Astrocyte (in vitro differentiated cells and primary cell): ENCODE results near the gene ABCC4.

Experiments
- EZH2 ChIP-seq: IDR thresholded peaks from 2 replicates; pipeline ENCODE4 v1.6.1; 2012; ENCODE audit warnings: mild to moderate bottlenecking, low read length, inconsistent platforms; ENCODE audit not compliant: insufficient read depth
- TF ChIP-seq, protein P1 (sequence below): IDR thresholded peaks from 2 replicates; pipeline ENCODE4 v1.5.1; 2011; ENCODE audit warnings: low read depth, mild to moderate bottlenecking, inconsistent platforms, low read length, moderate library complexity; ENCODE audit not compliant: insufficient read depth

DNA sequence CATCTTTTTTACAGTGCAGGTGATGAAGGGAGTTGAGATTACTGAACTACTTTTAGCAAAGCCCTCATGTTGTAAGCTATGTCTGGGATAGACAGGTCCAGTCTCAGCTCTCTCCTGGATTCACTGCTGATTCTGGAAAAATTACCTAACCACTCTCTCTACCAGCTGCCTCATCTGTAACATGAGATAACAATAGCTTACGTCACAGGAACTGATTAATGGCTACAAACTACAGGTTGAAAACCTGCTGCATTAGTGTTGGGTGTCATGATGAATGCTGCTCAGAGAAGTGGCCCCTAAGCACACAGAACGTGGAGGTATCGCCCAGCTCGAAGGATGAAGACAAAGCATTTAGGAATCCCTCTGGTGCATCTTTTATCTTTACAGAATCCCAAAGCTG, 277.8 kb downstream of the ABCC4 start:
- TF ChIP-seq, protein P1, sequence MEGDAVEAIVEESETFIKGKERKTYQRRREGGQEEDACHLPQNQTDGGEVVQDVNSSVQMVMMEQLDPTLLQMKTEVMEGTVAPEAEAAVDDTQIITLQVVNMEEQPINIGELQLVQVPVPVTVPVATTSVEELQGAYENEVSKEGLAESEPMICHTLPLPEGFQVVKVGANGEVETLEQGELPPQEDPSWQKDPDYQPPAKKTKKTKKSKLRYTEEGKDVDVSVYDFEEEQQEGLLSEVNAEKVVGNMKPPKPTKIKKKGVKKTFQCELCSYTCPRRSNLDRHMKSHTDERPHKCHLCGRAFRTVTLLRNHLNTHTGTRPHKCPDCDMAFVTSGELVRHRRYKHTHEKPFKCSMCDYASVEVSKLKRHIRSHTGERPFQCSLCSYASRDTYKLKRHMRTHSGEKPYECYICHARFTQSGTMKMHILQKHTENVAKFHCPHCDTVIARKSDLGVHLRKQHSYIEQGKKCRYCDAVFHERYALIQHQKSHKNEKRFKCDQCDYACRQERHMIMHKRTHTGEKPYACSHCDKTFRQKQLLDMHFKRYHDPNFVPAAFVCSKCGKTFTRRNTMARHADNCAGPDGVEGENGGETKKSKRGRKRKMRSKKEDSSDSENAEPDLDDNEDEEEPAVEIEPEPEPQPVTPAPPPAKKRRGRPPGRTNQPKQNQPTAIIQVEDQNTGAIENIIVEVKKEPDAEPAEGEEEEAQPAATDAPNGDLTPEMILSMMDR, result no peak
- no peak for TF ChIP-seq EZH2
